Embryonic facial prominence (tissue), 1 donor: ENCODE data around the gene SFXN5.

Experiments
- DNase-seq: peaks from one replicate; pipeline ENCODE4 v3.0.0-alpha.2; 2016; ENCODE audit errors: extremely low spot score

SFXN5 gene

GRCh38 chr2:73053316-73054114 lies 18.0 kb downstream of the SFXN5 start:
- DNase-seq: no peak

GRCh38 chr2:73050121-73050545 lies 21.4 kb downstream of the SFXN5 start:
- no peak for DNase-seq

- no peak for DNase-seq
Measured at GRCh38 chr2:73043929-73044832, 27.3 kb downstream of the SFXN5 start.

GRCh38 chr2:73043276-73043675 lies 28.2 kb downstream of the SFXN5 start:
- no peak for DNase-seq

- DNase-seq: no peak
Measured at GRCh38 chr2:73037947-73038585, 33.4 kb downstream of the SFXN5 start.

- DNase-seq: no peak
Measured at GRCh38 chr2:73036766-73037165, 34.7 kb downstream of the SFXN5 start.

- DNase-seq: no peak
Measured at GRCh38 chr2:73035899-73036711, 35.4 kb downstream of the SFXN5 start.

GRCh38 chr2:73034661-73035375 lies 36.7 kb downstream of the SFXN5 start:
- no peak for DNase-seq

- DNase-seq: no peak
Measured at GRCh38 chr2:73033766-73034381, 37.6 kb downstream of the SFXN5 start.

- DNase-seq: no peak
Measured at GRCh38 chr2:73033142-73033765, 38.3 kb downstream of the SFXN5 start.

GRCh38 chr2:73032702-73033097 lies 38.8 kb downstream of the SFXN5 start:
- DNase-seq: no peak

- no peak for DNase-seq
Measured at GRCh38 chr2:73031725-73032701, 39.5 kb downstream of the SFXN5 start.

- DNase-seq: no peak
Measured at GRCh38 chr2:73031095-73031678, 40.3 kb downstream of the SFXN5 start.

- no peak for DNase-seq
Measured at GRCh38 chr2:73028841-73029240, 42.7 kb downstream of the SFXN5 start.

GRCh38 chr2:73027340-73027739 lies 44.2 kb downstream of the SFXN5 start:
- no peak for DNase-seq

- DNase-seq: no peak
Measured at GRCh38 chr2:73023497-73023896, 48.0 kb downstream of the SFXN5 start.

GRCh38 chr2:73022024-73022568 lies 49.4 kb downstream of the SFXN5 start:
- DNase-seq: no peak
